ENCODE measurements around the gene PGAP6.

GRCh38 chr16:381789-382717 is at the start of gene PGAP6:
- no peak for TF ChIP-seq CTCF (conservative IDR thresholded peaks at IDR 0.05 in 1 of 2, IDR thresholded peaks at IDR 0.05 in 1 of 2; ENCODE audit: low read depth in 1 of 2, low read length in 2 of 2)
- no peak for TF ChIP-seq EZH2 (IDR thresholded peaks at IDR 0.05; ENCODE audit: low read length, missing control alignments)

All from fibroblast of lung (primary cell).